NCI-H2029 (cell line): Measurements from ENCODE around the gene KLHDC3.

Source experiments
- DNase-seq: peaks from one replicate; lab custom pipeline; 2025; lab: John Stamatoyannopoulos, UW

The KLHDC3 gene

GRCh38 chr6:43058531-43058930 lies 44.5 kb downstream of the KLHDC3 start:
- no peak for DNase-seq

- peak; percentile 99 for DNase-seq
These were observed 45.4 kb downstream of the KLHDC3 start, which contains the start of the genes KLC4 and MRPL2 for GRCh38 chr6:43059168-43060033. Gene KLC4 (plus strand): TSS chr6:43059631. CDS start chr6:43061336, 1,705 bp downstream. Gene MRPL2 (minus strand): TSS chr6:43059434. CDS start chr6:43059381, 53 bp downstream.

GRCh38 chr6:43060034-43060754 lies 46.1 kb downstream of the KLHDC3 start:
- peak; percentile 33 for DNase-seq

GRCh38 chr6:43060755-43061633 lies 46.9 kb downstream of the KLHDC3 start:
- DNase-seq: no peak

- no peak for DNase-seq
These were observed 47.8 kb downstream of the KLHDC3 start for GRCh38 chr6:43061861-43062260.

GRCh38 chr6:43062818-43063217 lies 48.8 kb downstream of the KLHDC3 start:
- DNase-seq: no peak

- DNase-seq: no peak
These were observed 56.1 kb downstream of the KLHDC3 start for GRCh38 chr6:43070028-43070632.
